Activated naive CD4-positive, alpha-beta T cell treated with anti-CD3 and anti-CD28 coated beads, Interleukin-2, amount 50 U/mL, for 24 hours (primary cell): Measurements from ENCODE around the gene TTC33.
A peak's percentile ranks its signal among the peaks of the same experiment; 100 is the strongest.
"Not testable (repeated sequence)": the region's sequence is repeated elsewhere in the genome, so short reads cannot be mapped to it uniquely, and the experiment has no call there.

Source experiments
- H3K27ac Mint-ChIP-seq: one replicate; pipeline ENCODE4 v1.8.0; 2021; ENCODE audit warnings: mild to moderate bottlenecking, mixed read lengths
- H3K27me3 Mint-ChIP-seq: one replicate; pipeline ENCODE4 v1.8.0; 2021; ENCODE audit warnings: mixed read lengths
- H3K36me3 Mint-ChIP-seq: one replicate; pipeline ENCODE4 v1.8.0; 2021; ENCODE audit warnings: mixed read lengths
- H3K4me1 Mint-ChIP-seq: one replicate; pipeline ENCODE4 v1.8.0; 2021; ENCODE audit warnings: mixed read lengths
- H3K4me3 Mint-ChIP-seq: one replicate; pipeline ENCODE4 v1.8.0; 2021; ENCODE audit warnings: mild to moderate bottlenecking, mixed read lengths
- H3K9me3 Mint-ChIP-seq: one replicate; pipeline ENCODE4 v1.8.0; 2021; ENCODE audit warnings: mixed read lengths

TTC33 gene

DNA sequence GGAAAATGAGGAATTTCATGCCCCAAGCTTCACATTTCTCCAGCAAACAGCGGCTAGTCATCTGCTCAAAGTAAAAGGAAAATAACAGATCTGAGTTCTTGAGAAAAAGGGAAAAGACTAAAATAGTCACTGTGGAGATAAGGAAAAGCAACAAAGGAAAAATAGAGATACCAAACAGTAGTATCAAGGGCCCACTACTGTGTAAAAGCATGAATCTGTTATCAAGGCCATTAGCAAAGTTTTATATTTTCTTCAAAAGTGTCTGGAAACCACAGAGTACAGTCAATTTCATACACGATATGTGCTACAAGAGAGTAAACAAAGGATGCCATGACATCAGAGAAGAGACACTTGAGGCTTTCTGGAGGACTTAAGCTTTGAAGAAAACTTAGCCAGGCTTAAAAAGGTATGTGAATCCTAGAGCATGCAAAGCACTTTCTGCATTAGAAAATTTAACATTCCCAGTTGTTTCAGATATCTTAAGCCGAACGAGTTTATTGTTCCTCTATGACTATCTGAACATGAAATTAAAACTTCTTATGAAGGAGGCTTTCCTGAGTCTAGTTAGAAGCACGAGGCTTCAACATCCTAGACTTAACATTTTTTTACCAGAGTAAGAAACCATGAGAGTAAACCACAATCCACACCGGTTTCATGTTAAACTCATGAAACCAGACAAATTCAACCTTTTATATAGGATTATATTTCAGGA lies 1.2 kb downstream of the TTC33 start:
- peaks cover 1% of the 10 kb centered on the region for H3K4me1 Mint-ChIP-seq
- no peaks in the 10 kb centered on the region for H3K27me3 Mint-ChIP-seq
- H3K27ac Mint-ChIP-seq, result no peak overlapping the region
- H3K9me3 Mint-ChIP-seq, result no peaks in the 10 kb centered on the region
- H3K4me3 Mint-ChIP-seq, result no peak overlapping the region
- peaks cover 9% of the 10 kb centered on the region for H3K36me3 Mint-ChIP-seq

DNA sequence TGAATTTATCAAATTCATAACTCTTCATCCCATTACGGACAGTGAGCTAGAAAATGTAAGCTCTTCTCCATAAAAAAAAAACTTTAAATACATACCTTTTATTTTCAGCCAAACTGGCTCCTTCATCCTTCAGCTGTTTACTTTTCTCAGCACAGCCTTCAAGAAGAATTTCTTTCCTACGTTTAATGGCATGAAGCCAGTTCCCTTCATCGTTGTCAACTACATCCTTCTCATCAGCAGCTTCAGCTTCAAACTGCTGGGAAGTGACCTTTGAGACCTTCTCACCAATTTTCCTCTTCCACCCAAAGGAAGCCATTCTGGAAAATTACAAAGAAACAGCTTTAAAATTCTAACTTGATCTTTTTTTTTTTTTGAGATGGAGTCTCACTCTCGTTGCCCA lies 9.1 kb downstream of the TTC33 start:
- Mint-ChIP-seq H3K4me1 (peaks cover 34% of the 10 kb centered on the region), H3K27me3 (no peaks in the 10 kb centered on the region), H3K9me3 (no peaks in the 10 kb centered on the region), H3K36me3 (peaks cover 26% of the 10 kb centered on the region), H3K4me3 (no peak overlapping the region), H3K27ac (no peak overlapping the region)

DNA sequence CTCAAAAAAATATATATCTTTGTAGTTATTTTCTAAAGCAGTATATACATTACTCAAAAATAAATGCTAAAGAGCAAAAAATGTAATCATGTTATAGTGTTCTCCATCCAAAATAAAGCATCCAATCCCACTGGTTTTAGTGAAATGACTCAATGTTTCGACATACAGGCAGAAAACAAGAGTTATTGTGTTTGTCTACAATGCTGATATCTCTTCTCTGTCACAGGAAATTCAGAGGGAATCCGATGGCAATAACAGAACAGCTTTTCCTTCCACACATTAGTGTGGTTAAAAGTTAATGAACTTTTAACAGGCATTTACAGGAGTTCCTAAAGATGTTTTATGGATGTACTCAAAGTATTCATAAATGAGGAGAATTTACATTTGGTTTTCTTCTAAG lies 12.0 kb downstream of the TTC33 start:
- Mint-ChIP-seq H3K4me1 (peaks cover 26% of the 10 kb centered on the region), H3K27ac (no peak overlapping the region), H3K36me3 (peaks cover 36% of the 10 kb centered on the region), H3K9me3 (peaks cover 8% of the 10 kb centered on the region), H3K27me3 (no peaks in the 10 kb centered on the region), H3K4me3 (no peak overlapping the region)

DNA sequence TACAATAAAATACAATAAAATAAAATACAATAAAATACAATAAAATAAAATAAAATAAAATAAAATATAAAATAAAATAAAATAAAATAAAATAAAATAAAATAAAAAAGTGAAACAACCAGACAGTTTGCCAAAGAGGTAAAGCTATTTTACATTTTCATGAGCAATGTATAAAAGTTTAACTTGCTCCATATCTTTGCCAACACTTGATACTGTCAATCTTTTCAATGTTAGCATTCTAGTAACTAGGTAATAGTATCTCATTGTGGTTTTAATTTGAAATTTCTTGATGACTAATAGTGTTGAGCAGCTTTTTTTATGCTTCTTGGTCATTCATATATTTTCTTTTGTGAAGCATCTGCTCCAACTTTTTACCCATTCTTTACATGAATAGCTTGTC lies 17.3 kb downstream of the TTC33 start:
- peaks cover 25% of the 10 kb centered on the region for H3K36me3 Mint-ChIP-seq
- no peaks in the 10 kb centered on the region for H3K27me3 Mint-ChIP-seq
- no peak overlapping the region for H3K4me3 Mint-ChIP-seq
- H3K9me3 Mint-ChIP-seq, result peaks cover 8% of the 10 kb centered on the region
- no peak overlapping the region for H3K27ac Mint-ChIP-seq
- peaks cover 32% of the 10 kb centered on the region for H3K4me1 Mint-ChIP-seq

DNA sequence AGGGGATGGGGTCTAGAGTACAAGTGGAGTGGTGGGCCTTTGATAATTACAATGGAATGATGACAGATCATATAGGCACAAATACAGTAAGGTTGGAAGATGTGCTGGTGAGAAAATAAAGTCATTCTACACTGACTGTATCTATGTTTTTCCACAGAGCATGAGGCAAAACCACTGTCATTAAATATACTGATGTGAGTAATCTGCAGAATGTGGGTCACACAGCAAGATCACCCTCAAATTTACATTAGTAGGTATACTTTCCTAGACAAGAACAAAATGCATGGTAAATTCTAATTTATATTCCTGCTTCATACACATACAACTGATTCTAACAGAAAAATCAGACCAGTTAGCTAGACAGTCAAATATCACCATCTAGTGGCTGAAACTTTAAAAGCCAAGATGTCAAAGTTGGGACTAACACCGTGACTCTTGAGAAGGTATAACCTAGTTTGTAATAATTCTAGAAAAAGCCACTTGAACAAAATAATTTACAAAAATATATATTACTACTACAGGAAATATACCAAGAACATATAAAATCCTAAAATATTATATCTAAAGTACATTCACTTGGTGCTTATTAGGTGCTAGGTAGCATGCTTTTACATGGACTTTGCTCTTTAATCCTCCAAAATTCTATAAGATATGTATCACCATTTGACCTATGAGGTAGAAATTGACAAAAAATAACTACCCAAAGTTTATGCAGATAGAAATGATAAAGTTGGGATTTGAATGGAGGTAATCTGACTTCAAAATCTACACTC lies 19.5 kb downstream of the TTC33 start:
- Mint-ChIP-seq H3K27ac (peak overlapping the region; percentile 59), H3K4me3 (no peak overlapping the region), H3K9me3 (peaks cover 6% of the 10 kb centered on the region), H3K27me3 (no peaks in the 10 kb centered on the region), H3K36me3 (peaks cover 19% of the 10 kb centered on the region), H3K4me1 (peaks cover 34% of the 10 kb centered on the region)

DNA sequence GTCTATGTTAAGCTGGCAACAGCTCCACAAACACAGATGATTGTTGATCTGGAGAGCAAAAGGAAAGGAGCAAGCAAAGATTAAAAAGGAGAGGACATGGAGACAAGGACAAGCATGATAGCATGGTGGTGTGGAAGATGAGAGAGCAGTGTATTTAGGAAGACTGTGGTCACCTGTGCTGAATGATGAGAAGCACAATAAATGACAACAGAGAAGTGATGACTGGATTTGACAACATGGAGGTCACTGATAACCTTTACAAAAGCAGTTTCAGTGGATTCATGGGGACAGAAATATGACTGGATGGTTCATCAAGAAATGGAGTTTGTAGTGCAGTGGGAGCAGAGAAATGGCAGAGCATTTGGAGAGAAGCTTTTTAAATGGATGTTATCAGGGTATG lies 20.2 kb downstream of the TTC33 start:
- peaks cover 13% of the 10 kb centered on the region for H3K36me3 Mint-ChIP-seq
- no peaks in the 10 kb centered on the region for H3K9me3 Mint-ChIP-seq
- no peaks in the 10 kb centered on the region for H3K27me3 Mint-ChIP-seq
- H3K4me3 Mint-ChIP-seq, result no peak overlapping the region
- H3K27ac Mint-ChIP-seq, result peak overlapping the region; percentile 59
- peaks cover 39% of the 10 kb centered on the region for H3K4me1 Mint-ChIP-seq

DNA sequence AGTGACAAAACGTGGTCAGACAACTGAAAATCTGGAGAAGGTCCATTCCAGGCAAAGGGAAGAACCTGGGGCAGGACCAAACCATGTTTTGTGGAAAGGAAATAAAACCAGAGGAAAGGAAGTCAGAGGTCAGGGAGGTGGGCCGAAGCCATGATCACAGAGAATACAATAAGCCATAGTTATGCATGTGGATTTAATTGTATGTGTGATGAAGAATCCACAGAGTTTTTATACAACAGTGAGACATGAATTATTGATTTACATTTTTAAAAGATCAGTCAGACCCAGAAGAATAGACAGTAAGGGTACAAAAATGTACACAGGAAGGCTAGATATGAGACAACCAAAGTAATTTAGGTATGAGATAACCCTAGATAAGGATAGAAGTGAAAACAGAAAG lies 20.8 kb downstream of the TTC33 start:
- no peaks in the 10 kb centered on the region for H3K27me3 Mint-ChIP-seq
- no peak overlapping the region for H3K4me3 Mint-ChIP-seq
- H3K27ac Mint-ChIP-seq, result peak overlapping the region; percentile 63
- peaks cover 43% of the 10 kb centered on the region for H3K4me1 Mint-ChIP-seq
- peaks cover 12% of the 10 kb centered on the region for H3K36me3 Mint-ChIP-seq
- H3K9me3 Mint-ChIP-seq, result no peaks in the 10 kb centered on the region

DNA sequence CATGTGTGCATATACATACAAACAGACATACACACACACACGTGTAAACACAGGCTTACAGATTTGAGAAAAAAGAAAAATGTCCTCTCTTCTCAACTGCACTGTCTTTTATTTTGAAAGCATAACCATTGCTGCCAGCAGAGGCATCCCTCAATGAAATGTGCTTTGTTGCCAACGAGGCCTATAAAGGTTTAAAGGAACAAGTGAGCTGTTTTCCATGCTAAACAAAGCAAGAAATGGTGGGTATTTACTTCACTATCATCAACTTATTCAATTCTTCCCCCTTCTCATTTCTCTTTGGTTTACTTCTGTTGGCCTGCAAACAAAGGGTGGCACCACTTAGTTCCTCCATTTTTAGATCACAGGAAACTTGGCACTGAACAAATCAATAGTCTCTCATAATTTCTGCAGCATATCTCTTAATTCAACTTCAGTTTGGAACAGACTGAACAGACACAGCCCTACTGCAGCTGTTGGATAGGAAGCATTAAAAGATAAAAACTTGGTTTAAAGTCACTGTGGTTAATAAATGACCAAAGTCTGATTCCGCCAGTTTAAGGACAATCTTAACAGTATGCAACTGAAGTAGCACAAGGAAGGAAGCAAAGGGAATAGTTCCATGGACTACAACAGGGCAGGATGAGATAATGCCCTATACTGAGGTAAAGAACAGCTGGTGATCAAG lies 21.7 kb downstream of the TTC33 start:
- H3K9me3 Mint-ChIP-seq, result no peaks in the 10 kb centered on the region
- H3K4me1 Mint-ChIP-seq, result peaks cover 43% of the 10 kb centered on the region
- H3K4me3 Mint-ChIP-seq, result no peak overlapping the region
- H3K36me3 Mint-ChIP-seq, result peaks cover 8% of the 10 kb centered on the region
- no peaks in the 10 kb centered on the region for H3K27me3 Mint-ChIP-seq
- peak overlapping the region; percentile 39 for H3K27ac Mint-ChIP-seq

DNA sequence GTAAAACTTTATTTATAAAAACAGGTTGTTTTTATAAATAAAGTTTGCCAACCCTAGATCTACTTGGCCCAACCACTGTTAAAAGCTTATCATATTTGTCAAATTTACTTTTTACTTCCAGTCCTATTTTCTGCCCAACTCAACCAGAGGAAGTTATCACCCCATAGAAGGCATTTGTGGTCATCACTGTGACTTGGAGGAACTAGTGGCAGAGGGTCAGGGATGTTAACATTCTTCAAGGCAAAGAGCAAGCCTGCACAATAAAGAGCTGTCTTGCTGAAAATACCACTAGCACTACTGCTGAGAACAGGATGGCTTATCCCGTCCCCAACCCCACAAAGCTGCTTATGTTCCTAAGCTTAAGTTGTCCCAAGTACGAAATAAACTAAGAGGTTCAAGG lies 22.3 kb downstream of the TTC33 start:
- peaks cover 43% of the 10 kb centered on the region for H3K4me1 Mint-ChIP-seq
- no peaks in the 10 kb centered on the region for H3K27me3 Mint-ChIP-seq
- H3K36me3 Mint-ChIP-seq, result peaks cover 4% of the 10 kb centered on the region
- no peak overlapping the region for H3K27ac Mint-ChIP-seq
- H3K4me3 Mint-ChIP-seq, result no peak overlapping the region
- H3K9me3 Mint-ChIP-seq, result no peaks in the 10 kb centered on the region

DNA sequence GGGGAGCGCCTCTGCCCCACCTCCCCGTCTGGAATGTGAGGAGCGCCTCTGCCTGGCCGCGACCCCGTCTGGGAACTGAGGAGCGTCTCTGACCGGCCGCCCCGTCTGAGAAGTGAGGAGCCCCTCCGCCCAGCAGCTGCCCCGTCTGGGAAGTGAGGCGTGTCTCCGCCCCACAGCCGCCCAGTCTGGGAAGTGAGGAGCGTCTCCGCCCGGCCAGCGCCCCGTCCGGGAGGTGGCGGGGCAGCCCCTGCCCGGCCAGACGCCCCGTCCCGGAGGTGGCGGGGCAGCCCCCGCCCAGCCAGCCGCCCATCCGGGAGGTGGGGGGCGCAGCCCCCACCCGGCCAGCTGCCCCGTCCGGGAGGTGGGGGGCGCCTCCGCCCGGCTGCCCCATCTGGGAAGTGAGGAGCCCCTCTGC lies 33.3 kb downstream of the TTC33 start:
- peaks cover 37% of the 10 kb centered on the region for H3K36me3 Mint-ChIP-seq
- H3K4me3 Mint-ChIP-seq, result not testable (repeated sequence)
- H3K9me3 Mint-ChIP-seq, result peaks cover 12% of the 10 kb centered on the region

DNA sequence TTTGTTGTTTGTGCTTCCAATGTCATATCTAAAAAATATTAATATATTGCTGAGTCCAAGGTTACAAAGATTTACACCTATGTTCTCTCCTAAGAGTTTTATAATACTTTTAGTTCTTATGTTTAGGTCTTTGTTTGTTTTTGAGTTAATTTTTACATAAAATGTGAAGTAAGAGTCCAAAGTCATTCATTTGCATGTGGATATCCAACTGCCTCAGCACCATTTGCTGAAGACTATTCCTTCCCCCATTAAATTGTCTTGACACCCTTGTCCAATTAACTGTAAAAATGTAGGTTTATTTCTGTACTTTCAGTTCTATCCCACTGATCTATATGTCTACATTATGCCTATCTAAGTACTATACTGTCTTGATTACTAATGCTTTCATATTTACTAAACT lies 35.7 kb downstream of the TTC33 start:
- peaks cover 35% of the 10 kb centered on the region for H3K36me3 Mint-ChIP-seq
- no peak overlapping the region for H3K4me3 Mint-ChIP-seq
- no peak overlapping the region for H3K27ac Mint-ChIP-seq
- H3K27me3 Mint-ChIP-seq, result no peaks in the 10 kb centered on the region
- H3K9me3 Mint-ChIP-seq, result peaks cover 12% of the 10 kb centered on the region
- peaks cover 29% of the 10 kb centered on the region for H3K4me1 Mint-ChIP-seq

More for the DNA sequence above, 33.3 kb downstream of the TTC33 start:
- H3K27ac Mint-ChIP-seq, H3K4me1 Mint-ChIP-seq, H3K27me3 Mint-ChIP-seq: not testable (repeated sequence)

DNA sequence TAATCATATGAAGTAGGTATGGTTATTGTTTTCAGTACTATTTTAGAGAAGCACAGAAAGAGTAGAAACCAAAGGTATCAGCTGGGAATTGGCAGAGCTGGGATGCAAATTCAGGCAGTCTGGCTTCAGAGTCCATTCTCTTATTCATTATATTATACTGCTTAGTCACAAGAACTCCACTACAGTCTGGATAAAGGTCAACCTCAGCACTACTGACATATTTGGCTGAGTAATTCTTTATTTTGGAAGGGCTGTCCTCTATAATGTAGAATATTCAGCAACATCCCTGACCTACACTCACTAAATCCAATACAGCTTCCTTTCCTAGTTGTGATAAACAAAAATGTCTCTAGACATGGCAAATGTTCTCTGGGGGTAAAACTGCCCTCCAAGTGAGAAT lies 38.5 kb downstream of the TTC33 start:
- Mint-ChIP-seq H3K4me3 (no peak overlapping the region), H3K27me3 (no peaks in the 10 kb centered on the region), H3K9me3 (peaks cover 12% of the 10 kb centered on the region), H3K36me3 (peaks cover 33% of the 10 kb centered on the region), H3K4me1 (peaks cover 33% of the 10 kb centered on the region), H3K27ac (no peak overlapping the region)

DNA sequence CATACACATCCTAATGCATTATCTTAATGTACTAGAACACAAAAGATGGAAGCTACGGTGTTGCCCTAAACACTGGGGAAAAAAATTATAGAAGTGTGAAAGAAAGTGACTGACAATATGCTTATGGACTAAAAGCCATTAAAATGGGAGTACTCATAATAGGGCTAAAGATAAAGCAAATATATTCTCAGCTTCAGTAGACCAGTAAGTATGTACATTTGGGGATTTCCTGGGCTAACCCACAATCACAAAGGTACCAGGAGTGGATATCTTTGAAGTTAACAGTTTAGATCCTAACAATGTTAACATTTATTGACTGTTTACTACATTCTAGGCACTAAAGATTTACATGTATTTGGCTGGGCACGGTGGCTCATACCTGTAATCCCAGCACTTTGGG lies 39.2 kb downstream of the TTC33 start:
- H3K27ac Mint-ChIP-seq, result peak overlapping the region; percentile 55
- H3K4me3 Mint-ChIP-seq, result no peak overlapping the region
- H3K4me1 Mint-ChIP-seq, result peaks cover 33% of the 10 kb centered on the region
- no peaks in the 10 kb centered on the region for H3K27me3 Mint-ChIP-seq
- peaks cover 33% of the 10 kb centered on the region for H3K36me3 Mint-ChIP-seq
- H3K9me3 Mint-ChIP-seq, result peaks cover 10% of the 10 kb centered on the region

DNA sequence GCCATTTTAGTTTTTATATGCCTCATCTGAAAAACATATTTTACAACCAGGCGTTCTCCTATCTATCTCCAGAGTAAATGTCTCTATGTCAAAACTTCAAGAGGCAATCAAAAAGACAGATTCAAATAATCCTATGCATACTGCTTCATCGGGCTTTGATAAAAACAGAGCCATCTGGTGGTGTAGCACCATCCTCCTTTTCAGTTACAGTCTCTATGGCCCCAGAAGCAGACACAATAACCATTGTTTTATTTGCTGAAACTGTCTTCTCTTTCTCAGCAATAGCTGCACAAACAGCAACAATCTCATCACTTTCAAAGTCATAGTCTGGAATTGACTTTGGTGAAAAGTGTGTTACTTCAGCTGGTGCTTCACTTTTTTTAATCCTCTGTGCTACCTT lies 39.8 kb downstream of the TTC33 start:
- Mint-ChIP-seq H3K4me3 (no peak overlapping the region), H3K9me3 (peaks cover 5% of the 10 kb centered on the region), H3K27me3 (no peaks in the 10 kb centered on the region), H3K4me1 (peaks cover 27% of the 10 kb centered on the region), H3K36me3 (peaks cover 28% of the 10 kb centered on the region), H3K27ac (peak overlapping the region; percentile 55)

DNA sequence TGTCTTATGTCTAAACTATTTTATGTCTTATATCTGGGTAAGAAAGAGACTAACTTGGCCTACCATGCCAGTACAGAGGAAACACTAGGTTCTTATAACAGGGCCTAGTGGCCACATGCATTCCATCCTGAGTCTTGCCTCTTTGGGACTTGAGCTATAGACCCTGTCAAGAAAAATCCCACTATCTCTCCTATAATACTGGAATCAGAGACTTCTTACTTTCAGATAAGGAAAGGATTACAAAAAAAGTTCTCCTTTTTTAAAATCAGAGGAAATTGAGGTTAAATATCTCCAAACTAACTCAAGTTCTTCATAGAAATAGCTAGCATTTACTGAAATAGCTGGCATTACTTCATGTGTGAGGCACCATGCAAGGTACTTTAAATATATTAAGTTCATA lies 41.8 kb downstream of the TTC33 start:
- Mint-ChIP-seq H3K27me3 (no peaks in the 10 kb centered on the region), H3K4me3 (no peak overlapping the region), H3K27ac (no peak overlapping the region), H3K9me3 (no peaks in the 10 kb centered on the region), H3K36me3 (peaks cover 23% of the 10 kb centered on the region), H3K4me1 (peaks cover 24% of the 10 kb centered on the region)

DNA sequence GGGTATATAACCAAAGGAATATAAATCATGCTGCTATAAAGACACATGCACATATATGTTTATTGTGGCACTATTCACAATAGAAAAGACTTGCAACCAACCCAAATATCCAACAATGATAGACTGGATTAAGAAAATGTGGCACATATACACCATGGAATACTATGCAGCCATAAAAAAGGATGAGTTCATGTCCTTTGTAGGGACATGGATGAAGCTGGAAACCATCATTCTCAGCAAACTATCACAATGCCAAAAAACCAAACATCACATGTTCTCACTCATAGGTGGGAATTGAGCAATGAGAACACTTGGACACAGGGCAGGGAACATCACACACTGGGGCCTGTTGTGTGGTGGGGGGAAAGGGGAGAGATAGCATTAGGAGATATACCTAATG lies 45.2 kb downstream of the TTC33 start:
- not testable (repeated sequence) for H3K4me1 Mint-ChIP-seq, H3K9me3 Mint-ChIP-seq, H3K27ac Mint-ChIP-seq, H3K27me3 Mint-ChIP-seq, H3K4me3 Mint-ChIP-seq
- peaks cover 34% of the 10 kb centered on the region for H3K36me3 Mint-ChIP-seq
